ENCODE data around the gene TANGO2. TPM values are rescaled to one million over a fixed set of nuclear protein-coding genes. Genes with fewer than 3 reads are reported as not detected.

The TANGO2 gene
- polyA plus RNA-seq, 1 of the 3 experiments (the other 2 are of a cell fraction), result 20.7 TPM

GRCh38 chr22:20089977-20090729 lies 69.2 kb downstream of the TANGO2 start:
- H3K4me1 ChIP-seq (ENCODE audit: control insufficient read depth in 1 of 2, insufficient read depth in 2 of 2, low read depth in 1 of 2, low read length in 1 of 2), result peaks cover 0 to under 1% of the 10 kb centered on the region in 2 experiments; a peak in 1 of 4 replicates
- H3K4me2 ChIP-seq, result no peak overlapping the region
- no peaks in the 10 kb centered on the region for H3K9me2 ChIP-seq
- H3K79me2 ChIP-seq (ENCODE audit: insufficient read depth), result peaks cover 68% of the 10 kb centered on the region
- WGBS (ENCODE audit: low lambda C conversion rate), result 92% methylated on average over 8 of the region's 11 CpGs
- ChIA-PET POLR2A (interaction anchor here (0.6 kb wide), 1 partner anchor 23 kb away, joined by 3 read pairs; no protein-coding TSS in a partner anchor), CTCF (interaction anchor here (1.5 to 1.7 kb wide), 2 partner anchors 127 to 359 kb away, joined by 4 read pairs; no protein-coding TSS in a partner anchor)
- H3K9me3 ChIP-seq, result no peaks in the 10 kb centered on the region
- H3K9ac ChIP-seq, result no peak overlapping the region
- H3K27ac ChIP-seq (ENCODE audit: low read depth in 2 of 2, low read length in 1 of 2), result no peak overlapping the region
- no peak overlapping the region for H3K4me3 ChIP-seq (ENCODE audit: low read depth in 2 of 2, low read length in 1 of 2)
- no peak overlapping the region for H2AFZ ChIP-seq (ENCODE audit: low read depth)
- peaks cover 76 to 89% of the 10 kb centered on the region in 2 experiments for H3K36me3 ChIP-seq (replicated peaks in 1 of 2; ENCODE audit: control insufficient read depth in 1 of 2, insufficient read depth in 2 of 2, low read length in 1 of 2)
- TF ChIP-seq EP300 (IDR thresholded peaks at IDR 0.05; ENCODE audit: borderline replicate concordance in 1 of 2, low read depth in 1 of 2, low read length in 1 of 2), result no peak
- TF ChIP-seq TAF1 (IDR thresholded peaks at IDR 0.05; ENCODE audit: borderline replicate concordance, low read depth, low read length), result no peak
- TF ChIP-seq MEF2A (IDR thresholded peaks at IDR 0.05; ENCODE audit: borderline replicate concordance, low read depth), result no peak
- TF ChIP-seq, protein P1, sequence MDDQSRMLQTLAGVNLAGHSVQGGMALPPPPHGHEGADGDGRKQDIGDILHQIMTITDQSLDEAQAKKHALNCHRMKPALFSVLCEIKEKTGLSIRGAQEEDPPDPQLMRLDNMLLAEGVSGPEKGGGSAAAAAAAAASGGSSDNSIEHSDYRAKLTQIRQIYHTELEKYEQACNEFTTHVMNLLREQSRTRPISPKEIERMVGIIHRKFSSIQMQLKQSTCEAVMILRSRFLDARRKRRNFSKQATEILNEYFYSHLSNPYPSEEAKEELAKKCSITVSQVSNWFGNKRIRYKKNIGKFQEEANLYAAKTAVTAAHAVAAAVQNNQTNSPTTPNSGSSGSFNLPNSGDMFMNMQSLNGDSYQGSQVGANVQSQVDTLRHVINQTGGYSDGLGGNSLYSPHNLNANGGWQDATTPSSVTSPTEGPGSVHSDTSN (IDR thresholded peaks at IDR 0.05), result no peak
- no peak for TF ChIP-seq GATA2 (CRISPR knock-in tag; IDR thresholded peaks at IDR 0.05)
- TF ChIP-seq TEAD4 (IDR thresholded peaks at IDR 0.05; ENCODE audit: borderline replicate concordance, insufficient read depth), result no peak
- TF ChIP-seq YY1 (IDR thresholded peaks at IDR 0.05; ENCODE audit: low read depth), result no peak
- no peak for TF ChIP-seq RCOR1 (IDR thresholded peaks at IDR 0.05; ENCODE audit: low read length)
- TF ChIP-seq SIN3A (IDR thresholded peaks at IDR 0.05; ENCODE audit: borderline replicate concordance, low read depth, low read length), result no peak
- TF ChIP-seq, protein P2, sequence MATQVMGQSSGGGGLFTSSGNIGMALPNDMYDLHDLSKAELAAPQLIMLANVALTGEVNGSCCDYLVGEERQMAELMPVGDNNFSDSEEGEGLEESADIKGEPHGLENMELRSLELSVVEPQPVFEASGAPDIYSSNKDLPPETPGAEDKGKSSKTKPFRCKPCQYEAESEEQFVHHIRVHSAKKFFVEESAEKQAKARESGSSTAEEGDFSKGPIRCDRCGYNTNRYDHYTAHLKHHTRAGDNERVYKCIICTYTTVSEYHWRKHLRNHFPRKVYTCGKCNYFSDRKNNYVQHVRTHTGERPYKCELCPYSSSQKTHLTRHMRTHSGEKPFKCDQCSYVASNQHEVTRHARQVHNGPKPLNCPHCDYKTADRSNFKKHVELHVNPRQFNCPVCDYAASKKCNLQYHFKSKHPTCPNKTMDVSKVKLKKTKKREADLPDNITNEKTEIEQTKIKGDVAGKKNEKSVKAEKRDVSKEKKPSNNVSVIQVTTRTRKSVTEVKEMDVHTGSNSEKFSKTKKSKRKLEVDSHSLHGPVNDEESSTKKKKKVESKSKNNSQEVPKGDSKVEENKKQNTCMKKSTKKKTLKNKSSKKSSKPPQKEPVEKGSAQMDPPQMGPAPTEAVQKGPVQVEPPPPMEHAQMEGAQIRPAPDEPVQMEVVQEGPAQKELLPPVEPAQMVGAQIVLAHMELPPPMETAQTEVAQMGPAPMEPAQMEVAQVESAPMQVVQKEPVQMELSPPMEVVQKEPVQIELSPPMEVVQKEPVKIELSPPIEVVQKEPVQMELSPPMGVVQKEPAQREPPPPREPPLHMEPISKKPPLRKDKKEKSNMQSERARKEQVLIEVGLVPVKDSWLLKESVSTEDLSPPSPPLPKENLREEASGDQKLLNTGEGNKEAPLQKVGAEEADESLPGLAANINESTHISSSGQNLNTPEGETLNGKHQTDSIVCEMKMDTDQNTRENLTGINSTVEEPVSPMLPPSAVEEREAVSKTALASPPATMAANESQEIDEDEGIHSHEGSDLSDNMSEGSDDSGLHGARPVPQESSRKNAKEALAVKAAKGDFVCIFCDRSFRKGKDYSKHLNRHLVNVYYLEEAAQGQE (IDR thresholded peaks at IDR 0.05; ENCODE audit: low read depth, low read length), result no peak
- TF ChIP-seq, protein P3, sequence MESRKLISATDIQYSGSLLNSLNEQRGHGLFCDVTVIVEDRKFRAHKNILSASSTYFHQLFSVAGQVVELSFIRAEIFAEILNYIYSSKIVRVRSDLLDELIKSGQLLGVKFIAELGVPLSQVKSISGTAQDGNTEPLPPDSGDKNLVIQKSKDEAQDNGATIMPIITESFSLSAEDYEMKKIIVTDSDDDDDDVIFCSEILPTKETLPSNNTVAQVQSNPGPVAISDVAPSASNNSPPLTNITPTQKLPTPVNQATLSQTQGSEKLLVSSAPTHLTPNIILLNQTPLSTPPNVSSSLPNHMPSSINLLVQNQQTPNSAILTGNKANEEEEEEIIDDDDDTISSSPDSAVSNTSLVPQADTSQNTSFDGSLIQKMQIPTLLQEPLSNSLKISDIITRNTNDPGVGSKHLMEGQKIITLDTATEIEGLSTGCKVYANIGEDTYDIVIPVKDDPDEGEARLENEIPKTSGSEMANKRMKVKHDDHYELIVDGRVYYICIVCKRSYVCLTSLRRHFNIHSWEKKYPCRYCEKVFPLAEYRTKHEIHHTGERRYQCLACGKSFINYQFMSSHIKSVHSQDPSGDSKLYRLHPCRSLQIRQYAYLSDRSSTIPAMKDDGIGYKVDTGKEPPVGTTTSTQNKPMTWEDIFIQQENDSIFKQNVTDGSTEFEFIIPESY (IDR thresholded peaks at IDR 0.05; ENCODE audit: borderline replicate concordance, low read depth), result no peak
- no peak for TF ChIP-seq RFX5 (IDR thresholded peaks at IDR 0.05; ENCODE audit: low read length)
- no peak for TF ChIP-seq FOXJ3 (CRISPR knock-in tag; IDR thresholded peaks at IDR 0.05)
- no peak for TF ChIP-seq ELF1 (IDR thresholded peaks at IDR 0.05)
- TF ChIP-seq POLR2AphosphoS5 (IDR thresholded peaks at IDR 0.05; ENCODE audit: low read depth, low read length), result no peak
- TF ChIP-seq RAD21 (IDR thresholded peaks at IDR 0.05; ENCODE audit: low read length), result no peak
- no peak for TF ChIP-seq RXRA (IDR thresholded peaks at IDR 0.05; ENCODE audit: borderline replicate concordance, low read depth)
- peaks cover 35% of the 10 kb centered on the region for H4K20me1 ChIP-seq (ENCODE audit: insufficient read depth)
- peaks cover 2% of the 10 kb centered on the region for H3F3A ChIP-seq (replicated peaks; ENCODE audit: insufficient read depth)
- H3K27me3 ChIP-seq (ENCODE audit: insufficient read depth), result no peaks in the 10 kb centered on the region
- no peak for DNase-seq
